ENCODE data around the gene RMC1. TPM values are rescaled to one million over a fixed set of nuclear protein-coding genes. Genes with fewer than 3 reads are reported as not detected.

RMC1 gene
- total RNA-seq, result 10 to 100 TPM; 17.3 to 32.4 (median 18.3) TPM

DNA sequence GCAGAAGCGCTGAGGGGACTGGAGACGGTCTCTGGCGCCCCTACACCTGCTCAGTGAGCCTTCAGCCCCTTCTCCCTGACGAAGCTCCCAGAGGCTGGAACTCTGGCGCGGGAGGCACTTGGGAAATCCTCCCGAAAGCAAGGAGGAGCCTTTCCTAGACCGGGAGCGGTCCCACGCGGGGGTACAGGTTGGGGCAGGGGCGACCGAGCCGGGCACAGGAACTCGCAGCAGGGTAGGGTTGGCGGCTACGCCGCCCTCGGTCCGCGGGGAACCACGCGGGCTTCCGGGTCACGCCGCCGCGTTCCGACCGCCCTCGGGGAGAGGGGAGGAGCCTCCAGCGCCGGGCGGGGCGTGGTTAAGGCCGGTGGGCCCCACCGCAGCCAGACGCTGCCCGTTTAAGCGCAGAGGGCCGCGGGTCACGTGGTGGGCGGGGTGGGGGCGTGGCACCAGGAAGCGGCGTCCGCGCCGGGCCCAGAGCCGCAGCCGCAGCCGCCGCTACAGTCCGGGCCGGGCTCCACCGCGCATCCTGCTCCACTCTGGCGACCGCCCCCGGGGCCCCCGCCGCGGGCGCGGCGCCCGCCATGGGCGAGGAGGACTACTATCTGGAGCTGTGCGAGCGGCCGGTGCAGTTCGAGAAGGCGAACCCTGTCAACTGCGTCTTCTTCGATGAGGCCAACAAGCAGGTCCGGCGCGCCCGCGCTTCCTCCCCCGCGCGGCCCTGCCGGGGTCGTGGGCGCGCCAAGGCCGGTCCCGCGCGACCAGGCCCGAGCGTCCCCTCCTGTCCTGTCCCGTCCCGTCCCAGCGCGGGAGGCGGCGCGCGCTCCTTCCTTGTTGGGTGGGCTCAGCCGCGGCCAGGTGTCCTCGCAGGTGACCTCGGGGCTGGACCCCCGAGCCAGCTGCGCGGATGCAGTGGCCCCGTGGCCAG lies at the start of gene RMC1:
Gene RMC1, plus strand, starts transcription at position 474 of the 925 bp plus-strand sequence. Its CDS starts 108 bp downstream, at position 582.
- WGBS, 2 donors, result 1% methylated on average over 19 to 78 of the region's 110 CpGs
- TF ChIP-seq EP300 (IDR thresholded peaks at IDR 0.05) (peak; percentile 48 to 87), POLR2A (IDR thresholded peaks at IDR 0.05) (peak; percentile 43 to 72)
- TF ChIP-seq, protein P1, sequence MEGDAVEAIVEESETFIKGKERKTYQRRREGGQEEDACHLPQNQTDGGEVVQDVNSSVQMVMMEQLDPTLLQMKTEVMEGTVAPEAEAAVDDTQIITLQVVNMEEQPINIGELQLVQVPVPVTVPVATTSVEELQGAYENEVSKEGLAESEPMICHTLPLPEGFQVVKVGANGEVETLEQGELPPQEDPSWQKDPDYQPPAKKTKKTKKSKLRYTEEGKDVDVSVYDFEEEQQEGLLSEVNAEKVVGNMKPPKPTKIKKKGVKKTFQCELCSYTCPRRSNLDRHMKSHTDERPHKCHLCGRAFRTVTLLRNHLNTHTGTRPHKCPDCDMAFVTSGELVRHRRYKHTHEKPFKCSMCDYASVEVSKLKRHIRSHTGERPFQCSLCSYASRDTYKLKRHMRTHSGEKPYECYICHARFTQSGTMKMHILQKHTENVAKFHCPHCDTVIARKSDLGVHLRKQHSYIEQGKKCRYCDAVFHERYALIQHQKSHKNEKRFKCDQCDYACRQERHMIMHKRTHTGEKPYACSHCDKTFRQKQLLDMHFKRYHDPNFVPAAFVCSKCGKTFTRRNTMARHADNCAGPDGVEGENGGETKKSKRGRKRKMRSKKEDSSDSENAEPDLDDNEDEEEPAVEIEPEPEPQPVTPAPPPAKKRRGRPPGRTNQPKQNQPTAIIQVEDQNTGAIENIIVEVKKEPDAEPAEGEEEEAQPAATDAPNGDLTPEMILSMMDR (IDR thresholded peaks at IDR 0.05), result peak in 3 of 5 experiments; percentile 10 to 57 (median 19)
- Histone ChIP-seq H3K27me3 (no peaks in the 10 kb centered on the region), H3K27ac (peak within 1 kb of the TSS; percentile 85 to 97 (median 94)), H3K9me3 (no peaks in the 10 kb centered on the region), H3K4me1 (peaks cover 0 to 44% (median 21%) of the 10 kb centered on the region in 4 donors), H3K36me3 (peaks cover 0 to 5% (median 4%) of the 10 kb centered on the region in 3 donors), H3K4me3 (peak within 1 kb of the TSS; percentile 66 to 95 (median 82))
- DNase-seq (ENCODE audit: low spot score in 2 of 2), result peak; percentile 93

DNA sequence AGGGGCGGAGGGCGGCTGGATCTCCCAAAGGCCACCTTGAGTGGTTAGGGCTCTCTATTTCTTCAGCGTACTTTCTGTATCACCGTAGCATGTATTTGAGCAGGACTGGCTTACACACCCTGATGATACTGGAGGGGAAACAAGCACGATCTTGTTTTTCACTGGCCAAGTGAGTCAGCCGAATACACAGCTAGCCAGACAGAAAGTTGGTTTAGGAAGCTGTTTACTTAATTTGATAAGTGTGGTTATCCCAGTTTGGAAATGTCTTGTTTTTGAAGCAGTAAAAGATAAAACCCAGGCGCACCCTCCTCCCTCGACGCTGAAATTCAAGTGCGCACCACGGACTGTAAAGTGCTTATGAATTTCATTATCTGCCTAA lies 49.6 kb upstream of the RMC1 start:
- Histone ChIP-seq H3K9me3 (no peaks in the 10 kb centered on the region), H3K4me1 (peaks cover 4 to 58% (median 22%) of the 10 kb centered on the region in 4 donors), H3K36me3 (peaks cover 0 to 11% (median 0%) of the 10 kb centered on the region in 3 donors), H3K27me3 (no peaks in the 10 kb centered on the region), H3K4me3 (peak overlapping the region; percentile 69 to 96 (median 82)), H3K27ac (peak overlapping the region; percentile 80 to 95 (median 94))
- TF ChIP-seq EP300 (IDR thresholded peaks at IDR 0.05) (no peak), POLR2A (IDR thresholded peaks at IDR 0.05) (no peak)
- DNase-seq (ENCODE audit: low spot score in 2 of 2), result no peak
- 1 to 6% methylated on average over 11 of the region's 11 CpGs for WGBS, 2 donors

DNA sequence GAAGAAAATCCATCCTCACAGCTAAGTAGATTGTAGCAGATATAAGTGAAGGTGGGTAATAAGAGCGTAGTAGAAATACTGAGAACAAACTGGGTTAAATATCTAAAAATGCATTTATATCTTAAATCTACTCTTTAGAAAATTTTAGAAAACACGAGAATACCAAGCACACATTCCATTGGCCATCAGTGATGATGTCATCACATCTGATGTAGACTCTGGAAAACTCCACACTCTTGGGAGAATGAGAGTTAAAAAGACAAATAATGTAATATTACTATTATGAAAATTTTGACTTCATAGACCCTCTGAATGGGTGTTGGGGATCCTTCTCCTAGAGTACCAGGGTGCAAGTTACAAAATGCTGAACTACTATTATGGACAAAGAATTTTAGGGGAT lies 46.5 kb upstream of the RMC1 start:
- Histone ChIP-seq H3K4me3 (no peak overlapping the region), H3K27me3 (no peaks in the 10 kb centered on the region), H3K4me1 (peaks cover 4 to 87% (median 33%) of the 10 kb centered on the region in 4 donors), H3K9me3 (no peaks in the 10 kb centered on the region), H3K27ac (no peak overlapping the region), H3K36me3 (peaks cover 0 to 11% (median 0%) of the 10 kb centered on the region in 3 donors)
- no peak for DNase-seq (ENCODE audit: low spot score in 2 of 2)
- WGBS, 2 donors, result 80 to 87% methylated on average over 2 of the region's 2 CpGs
- TF ChIP-seq, protein P1 (IDR thresholded peaks at IDR 0.05), result no peak
- TF ChIP-seq POLR2A (IDR thresholded peaks at IDR 0.05) (no peak), EP300 (IDR thresholded peaks at IDR 0.05) (no peak)

DNA sequence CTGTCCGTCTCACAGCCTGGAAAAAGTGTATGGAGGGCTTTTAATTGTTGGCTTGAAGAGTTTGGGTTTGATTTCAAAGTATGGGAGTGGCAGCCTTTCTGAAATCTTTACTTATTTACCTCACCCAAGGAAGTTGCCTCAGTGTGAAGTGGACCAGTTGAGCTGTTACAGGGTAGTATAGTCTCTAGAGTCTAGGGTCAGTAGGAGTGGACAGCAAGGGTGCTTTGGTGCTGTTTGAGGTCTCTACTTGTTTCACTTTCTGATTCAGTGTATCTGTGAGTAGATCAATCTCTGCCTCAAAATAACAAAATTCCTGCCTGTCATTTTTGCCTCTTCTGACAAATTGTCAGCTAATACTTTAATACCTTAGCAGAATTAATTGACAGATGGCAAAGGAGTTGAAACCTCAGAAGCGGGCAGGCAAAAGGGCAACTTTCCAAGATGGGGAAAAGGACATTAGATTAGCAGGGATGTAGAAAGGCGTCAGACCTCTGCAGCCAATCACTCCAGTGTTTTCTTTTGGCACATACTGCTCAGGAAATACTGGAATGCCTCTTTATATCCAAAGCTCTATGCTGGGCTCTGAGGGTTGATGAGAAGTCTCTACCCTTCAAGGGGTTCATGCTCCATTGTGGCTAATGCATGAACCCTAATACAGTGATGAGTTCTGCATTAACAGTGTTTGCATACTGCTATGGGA lies 44.3 kb upstream of the RMC1 start:
- Histone ChIP-seq H3K4me3 (no peak overlapping the region), H3K27me3 (no peaks in the 10 kb centered on the region), H3K27ac (no peak overlapping the region), H3K4me1 (peaks cover 0 to 85% (median 33%) of the 10 kb centered on the region in 4 donors), H3K36me3 (peaks cover 0 to 29% (median 9%) of the 10 kb centered on the region in 3 donors), H3K9me3 (no peaks in the 10 kb centered on the region)
- no peak for DNase-seq (ENCODE audit: low spot score in 2 of 2)
- TF ChIP-seq EP300 (IDR thresholded peaks at IDR 0.05) (no peak), POLR2A (IDR thresholded peaks at IDR 0.05) (no peak)
- TF ChIP-seq, protein P1 (IDR thresholded peaks at IDR 0.05), result no peak
- 74 to 80% methylated on average over 3 of the region's 3 CpGs for WGBS, 2 donors

DNA sequence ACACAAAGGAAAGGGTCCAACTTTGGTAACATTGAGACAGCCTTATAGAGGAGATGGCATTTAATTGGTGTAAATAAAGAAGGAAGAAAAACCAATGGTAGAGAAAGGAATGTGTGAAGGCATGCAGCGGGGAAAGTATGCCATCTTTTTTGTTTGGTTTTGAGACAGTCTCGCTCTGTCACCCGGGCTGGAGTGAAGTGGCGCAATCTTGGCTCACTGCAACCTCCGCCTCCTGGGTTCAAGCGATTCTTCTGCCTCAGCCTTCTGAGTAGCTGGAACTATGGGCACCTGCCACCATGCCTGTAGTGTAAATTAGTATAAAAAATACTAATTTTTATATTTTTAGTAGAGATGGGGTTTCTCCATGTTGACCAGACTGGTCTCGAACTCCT lies 43.8 kb upstream of the RMC1 start:
- Histone ChIP-seq H3K36me3 (peaks cover 0 to 35% (median 10%) of the 10 kb centered on the region in 3 donors), H3K9me3 (no peaks in the 10 kb centered on the region), H3K27me3 (no peaks in the 10 kb centered on the region), H3K4me1 (peaks cover 0 to 80% (median 27%) of the 10 kb centered on the region in 4 donors), H3K4me3 (no peak overlapping the region), H3K27ac (no peak overlapping the region)
- no peak for DNase-seq (ENCODE audit: low spot score in 2 of 2)
- TF ChIP-seq EP300 (IDR thresholded peaks at IDR 0.05), result no peak
- TF ChIP-seq, protein P1 (IDR thresholded peaks at IDR 0.05), result no peak
- no peak for TF ChIP-seq POLR2A (IDR thresholded peaks at IDR 0.05)
- 89 to 90% methylated on average over 7 of the region's 7 CpGs for WGBS, 2 donors
